ENCODE results near the gene ST6GALNAC1. TPM values are rescaled to one million over a fixed set of nuclear protein-coding genes. Genes with fewer than 3 reads are reported as not detected.

The ST6GALNAC1 gene
- total RNA-seq (1 to 10 TPM in 3 of 6 donors, under 1 TPM in 3; 0.35 to 4.9 (median 1.3) TPM), polyA plus RNA-seq (1 to 10 TPM in 1 of 2 donors, under 1 TPM in 1; 0.34 to 1.5 TPM)

- ATAC-seq = peak in 3 of 4 donors; percentile 18 to 42 (median 41)
- no peaks in the 10 kb centered on the region for H3K27me3 ChIP-seq
- no peak for DNase-seq
- H3K36me3 ChIP-seq = no peaks in the 10 kb centered on the region
- TF ChIP-seq CTCF (IDR thresholded peaks at IDR 0.05) = no peak
- H3K27ac ChIP-seq = peak within 1 kb of the TSS in 3 of 4 donors; percentile 2 to 34 (median 30)
- intact Hi-C loops (cut with DNase I) = no loop called here
- no peak for FAIRE-seq
- peaks cover 12 to 29% (median 22%) of the 10 kb centered on the region in 3 donors for H3K4me1 ChIP-seq
- no peaks in the 10 kb centered on the region for H3K9me3 ChIP-seq
- WGBS, 2 donors = 82 to 87% methylated on average over 7 of the region's 7 CpGs
- H3K4me3 ChIP-seq = no peak within 1 kb of the TSS
Measured at GRCh38 chr17:76643553-76644148, at the start of gene ST6GALNAC1. Gene ST6GALNAC1, minus strand, starts transcription at chr17:76643757. Its CDS starts 119 bp downstream, at chr17:76643638.

- H3K36me3 ChIP-seq = no peaks in the 10 kb centered on the region
- no peak for TF ChIP-seq CTCF (IDR thresholded peaks at IDR 0.05)
- FAIRE-seq (no peak), ATAC-seq (peak in 1 of 4 donors; percentile 35), DNase-seq (peak in 1 of 6 donors; percentile 34)
- WGBS, 2 donors = 86 to 91% methylated on average over 14 of the region's 14 CpGs
- H3K27ac ChIP-seq = peak overlapping the region in 1 of 4 donors; percentile 28
- H3K9me3 ChIP-seq = no peaks in the 10 kb centered on the region
- no peaks in the 10 kb centered on the region for H3K27me3 ChIP-seq
- H3K4me3 ChIP-seq = no peak overlapping the region
- peaks cover 0 to 6% (median 0%) of the 10 kb centered on the region in 3 donors for H3K4me1 ChIP-seq
- intact Hi-C loops (cut with DNase I) = no loop called here
Measured at GRCh38 chr17:76691379-76692191, 48.0 kb upstream of the ST6GALNAC1 start.

- 83 to 85% methylated on average over 13 of the region's 13 CpGs for WGBS, 2 donors
- Histone ChIP-seq H3K27me3 (no peaks in the 10 kb centered on the region), H3K4me3 (no peak overlapping the region), H3K27ac (peak overlapping the region in 1 of 4 donors; percentile 28), H3K9me3 (no peaks in the 10 kb centered on the region), H3K36me3 (no peaks in the 10 kb centered on the region), H3K4me1 (peaks cover 0 to 6% (median 0%) of the 10 kb centered on the region in 3 donors)
- ATAC-seq (no peak), DNase-seq (peak in 1 of 6 donors; percentile 21), FAIRE-seq (no peak)
- no peak for TF ChIP-seq CTCF (IDR thresholded peaks at IDR 0.05)
- intact Hi-C loops (cut with DNase I) = no loop called here
Measured at GRCh38 chr17:76690596-76691280, 47.2 kb upstream of the ST6GALNAC1 start.

GRCh38 chr17:76689859-76690258, 46.3 kb upstream of the ST6GALNAC1 start:
- Histone ChIP-seq H3K4me3 (no peak overlapping the region), H3K9me3 (no peaks in the 10 kb centered on the region), H3K27me3 (no peaks in the 10 kb centered on the region), H3K27ac (no peak overlapping the region), H3K4me1 (peaks cover 0 to 6% (median 0%) of the 10 kb centered on the region in 3 donors), H3K36me3 (no peaks in the 10 kb centered on the region)
- ATAC-seq = no peak
- no peak for FAIRE-seq
- DNase-seq = no peak
- intact Hi-C loops (cut with DNase I) = no loop called here
- TF ChIP-seq CTCF (IDR thresholded peaks at IDR 0.05) = no peak
- WGBS, 2 donors = 86 to 87% methylated on average over 11 of the region's 11 CpGs

Data from pancreas (tissue), 10 donors.